Measurements from ENCODE around the gene ZNF224.

ZNF224 gene

DNA sequence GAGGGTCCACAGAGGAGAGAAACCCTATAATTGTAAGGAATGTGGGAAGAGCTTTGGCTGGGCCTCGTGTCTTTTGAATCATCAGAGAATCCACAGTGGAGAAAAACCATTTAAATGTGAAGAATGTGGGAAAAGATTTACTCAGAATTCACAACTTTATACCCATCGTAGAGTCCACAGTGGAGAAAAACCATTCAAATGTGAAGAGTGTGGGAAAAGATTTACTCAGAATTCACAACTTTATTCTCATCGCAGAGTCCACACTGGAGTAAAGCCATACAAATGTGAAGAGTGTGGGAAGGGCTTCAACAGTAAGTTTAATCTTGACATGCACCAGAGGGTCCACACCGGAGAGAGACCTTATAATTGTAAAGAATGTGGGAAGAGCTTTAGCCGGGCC lies 37.8 kb downstream of the ZNF224 start:
- DNase-seq (ENCODE audit: low spot score): no peak

DNA sequence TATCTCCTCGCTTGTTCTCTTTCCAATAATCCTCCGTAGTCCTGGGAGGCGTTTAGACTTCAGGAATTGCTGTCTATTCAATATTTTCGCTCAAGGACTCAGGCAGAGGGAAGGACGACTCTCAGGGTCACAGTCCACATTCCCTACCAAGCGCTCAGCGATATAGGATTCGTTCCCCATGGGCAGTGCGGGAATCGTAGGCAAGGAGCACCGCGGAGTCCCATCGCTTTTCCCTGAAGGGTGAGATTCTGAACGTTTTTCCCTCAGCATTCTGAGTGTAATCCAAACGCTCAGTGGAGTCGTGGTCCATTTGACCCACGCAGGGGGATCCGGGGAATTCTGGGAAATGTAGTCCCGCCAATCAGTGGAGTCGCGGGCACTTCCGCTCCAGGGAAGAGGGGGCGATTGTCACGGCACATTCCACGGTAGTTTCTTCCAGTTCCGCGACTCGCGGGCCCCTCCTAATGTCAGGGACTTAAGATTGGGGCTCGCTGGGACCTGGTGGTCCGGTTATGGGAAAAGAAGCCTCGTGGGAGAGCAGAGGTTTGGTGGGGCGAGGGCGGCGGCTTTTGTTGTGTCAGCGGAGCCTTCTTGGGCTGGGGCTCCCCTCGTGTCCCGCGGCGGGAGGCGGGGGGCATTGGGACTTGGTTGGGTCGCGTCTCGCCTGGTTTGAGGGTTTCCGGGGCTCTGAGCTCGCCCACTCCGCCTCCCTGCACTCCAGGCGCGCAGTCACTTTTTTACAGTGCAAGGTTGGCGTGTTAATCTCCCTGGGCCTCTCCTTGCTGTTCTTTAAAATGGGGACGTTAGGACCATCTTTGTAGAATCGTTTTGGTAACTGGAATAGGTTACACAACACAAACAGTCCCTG lies 47.3 kb downstream of the ZNF224 start, which contains the start of gene ZNF234:
TSS of gene ZNF234 (plus strand) at position 364 of the 868 bp plus-strand sequence. CDS start 3,079 bp downstream, outside the sequence.
- peak; percentile 90 for DNase-seq (ENCODE audit: low spot score)

DNA sequence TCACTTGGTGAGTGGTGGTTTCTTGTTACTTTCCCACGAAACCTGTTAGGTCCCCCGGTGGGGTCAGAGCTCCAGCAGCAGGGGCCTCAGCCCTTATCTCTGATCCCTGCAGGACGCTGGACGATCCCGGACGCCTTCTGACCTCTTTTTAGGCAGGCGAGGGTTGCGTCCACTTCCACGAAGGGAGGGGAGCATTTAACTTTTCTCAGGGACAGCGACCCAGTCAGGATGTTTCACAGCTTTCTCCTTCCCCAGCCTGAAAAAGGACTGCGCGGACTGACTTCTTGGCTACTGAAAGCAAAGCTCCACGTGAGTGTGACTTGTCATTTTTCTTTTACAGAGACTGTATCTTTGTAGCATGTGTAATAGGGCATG lies 47.9 kb downstream of the ZNF224 start:
- no peak for DNase-seq (ENCODE audit: low spot score)

- DNase-seq (ENCODE audit: low spot score): no peak
Observed at GRCh38 chr19:44149776-44150175, 55.6 kb downstream of the ZNF224 start.

GRCh38 chr19:44151491-44151890 lies 57.3 kb downstream of the ZNF224 start:
- DNase-seq (ENCODE audit: low spot score): no peak

- no peak for DNase-seq (ENCODE audit: low spot score)
Observed at GRCh38 chr19:44156475-44156874, 62.3 kb downstream of the ZNF224 start.
